DMS 273 (cell line): ENCODE data around the gene ITSN1.
"Not testable (repeated sequence)": the region's sequence is repeated elsewhere in the genome, so short reads cannot be mapped to it uniquely, and the experiment has no call there.

Experiments
- DNase-seq: peaks from one replicate; lab custom pipeline; 2025; ENCODE audit not compliant: unreplicated experiment; lab: John Stamatoyannopoulos, UW

The ITSN1 gene

DNA sequence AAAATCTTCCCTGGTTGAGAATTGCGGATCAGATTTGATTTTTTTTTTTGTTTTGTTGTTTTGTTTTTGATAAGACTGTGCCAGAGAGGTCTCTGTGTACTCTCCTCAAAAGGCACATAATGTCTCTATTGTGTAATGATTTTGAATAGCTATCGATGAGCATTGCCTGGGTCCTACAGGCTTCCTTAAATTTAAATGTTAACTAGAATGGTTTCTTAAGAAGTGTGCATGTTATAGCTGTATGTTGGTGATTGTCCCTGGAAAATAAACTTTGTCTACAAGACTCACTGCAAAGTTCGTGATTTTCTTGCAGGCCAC lies 121.2 kb downstream of the ITSN1 start:
- no peak for DNase-seq

DNA sequence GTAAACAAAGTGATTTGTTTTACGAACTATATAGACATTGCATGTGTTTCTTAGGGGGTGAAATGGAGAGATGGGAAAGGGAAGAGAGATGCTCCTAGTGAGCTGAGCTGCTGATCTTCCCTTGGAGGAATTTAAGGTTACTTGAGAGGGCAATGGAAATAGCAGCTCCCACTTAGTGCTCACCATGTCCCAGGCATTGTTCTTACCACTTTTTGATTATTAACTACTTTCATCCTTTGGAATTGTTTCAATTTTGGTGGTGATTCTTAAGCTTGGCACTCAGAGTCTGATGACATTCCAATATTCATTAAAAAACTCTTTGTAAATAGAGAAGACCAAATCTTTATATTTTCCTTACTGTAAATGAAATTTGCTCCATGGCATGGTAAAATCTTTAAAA lies 124.9 kb downstream of the ITSN1 start:
- no peak for DNase-seq

DNA sequence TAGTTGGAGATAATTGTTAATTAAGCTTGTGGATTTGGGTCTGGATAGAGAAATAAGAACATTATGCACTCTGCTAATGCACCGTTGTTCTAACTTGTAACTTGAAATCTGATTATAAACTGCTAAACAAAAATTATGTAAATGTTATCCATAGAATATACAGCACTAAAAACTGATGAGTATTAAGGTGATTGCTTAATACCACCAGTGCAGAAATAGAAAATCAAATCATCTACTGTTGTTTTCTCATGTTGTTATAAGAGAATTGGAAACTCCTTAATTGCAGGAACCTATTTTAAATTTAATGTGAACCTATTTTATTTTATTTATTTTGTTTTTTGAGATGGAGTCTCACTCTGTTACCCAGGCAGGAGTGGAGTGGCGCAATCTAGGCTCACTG lies 125.7 kb downstream of the ITSN1 start:
- DNase-seq: no peak

GRCh38 chr21:33769057-33769456 lies 126.8 kb downstream of the ITSN1 start:
- DNase-seq: no peak

DNA sequence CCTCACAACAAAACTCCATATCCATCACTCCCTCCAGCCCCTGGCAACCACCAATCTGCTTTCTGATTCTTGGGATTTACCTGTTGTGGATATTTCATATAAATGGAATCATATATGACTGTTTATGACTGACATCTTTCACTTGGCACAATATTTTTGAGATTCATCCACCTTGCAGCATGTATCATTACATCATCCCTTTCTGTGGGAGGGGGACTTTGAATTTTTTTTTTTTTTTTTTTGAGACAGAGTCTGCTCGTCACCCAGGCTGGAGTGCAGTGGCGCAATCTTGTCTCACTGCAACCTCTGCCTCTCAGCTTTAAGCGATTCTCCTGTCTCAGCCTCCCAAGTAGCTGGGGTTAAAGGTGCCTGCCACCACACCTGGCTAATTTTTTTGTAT lies 128.2 kb downstream of the ITSN1 start:
- no peak for DNase-seq

GRCh38 chr21:33771976-33772375 lies 129.7 kb downstream of the ITSN1 start:
- no peak for DNase-seq

DNA sequence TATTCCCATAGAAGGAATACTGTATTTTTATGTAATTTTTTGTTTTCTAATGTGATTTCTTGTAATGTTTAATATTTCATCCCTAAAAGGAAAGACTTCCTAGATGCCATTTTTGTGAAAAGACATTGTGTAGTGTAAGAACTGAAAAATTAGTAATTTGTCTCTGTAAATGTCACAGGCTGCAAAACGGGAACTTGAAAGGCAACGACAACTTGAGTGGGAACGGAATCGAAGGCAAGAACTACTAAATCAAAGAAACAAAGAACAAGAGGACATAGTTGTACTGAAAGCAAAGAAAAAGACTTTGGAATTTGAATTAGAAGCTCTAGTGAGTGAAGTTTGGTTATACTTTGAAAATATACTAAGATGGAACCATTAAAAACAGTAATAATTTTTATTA lies 132.2 kb downstream of the ITSN1 start:
- no peak for DNase-seq

DNA sequence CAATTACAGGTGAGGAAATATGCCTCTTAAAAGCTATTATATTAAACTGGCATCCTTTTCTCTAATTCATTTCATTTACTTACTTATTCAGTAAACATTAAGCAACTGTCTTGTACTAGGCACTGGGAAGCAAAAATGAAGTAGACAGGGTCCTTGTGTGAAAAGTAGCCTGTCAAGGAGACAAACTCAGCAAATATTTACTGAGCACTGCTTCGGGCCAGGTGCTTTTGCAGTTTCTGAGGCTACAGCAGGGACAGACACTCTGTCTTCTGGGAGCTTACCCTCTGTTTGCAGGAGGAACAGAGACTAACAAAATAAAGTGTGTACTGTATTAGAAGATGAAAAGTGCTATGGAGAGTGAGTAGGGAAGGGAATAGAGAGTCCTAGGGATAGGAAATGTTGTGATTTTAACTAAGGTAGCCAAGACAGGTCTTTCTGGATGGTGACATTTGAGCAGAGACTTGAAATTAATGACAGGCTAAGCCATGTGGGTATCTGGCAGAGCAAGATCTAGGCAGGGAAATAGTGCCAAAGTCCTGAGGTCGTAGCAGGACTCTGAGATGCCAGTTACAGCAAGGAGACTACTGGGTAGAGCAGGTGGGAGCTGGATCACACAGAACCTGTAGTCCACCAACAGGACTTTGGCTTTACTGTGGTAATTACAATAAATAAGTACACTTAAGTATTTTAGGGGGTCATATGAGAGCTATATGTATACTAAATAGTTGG lies 133.0 kb downstream of the ITSN1 start:
- DNase-seq: no peak

- no peak for DNase-seq
Observed at GRCh38 chr21:33780631-33781030, 138.3 kb downstream of the ITSN1 start.

DNA sequence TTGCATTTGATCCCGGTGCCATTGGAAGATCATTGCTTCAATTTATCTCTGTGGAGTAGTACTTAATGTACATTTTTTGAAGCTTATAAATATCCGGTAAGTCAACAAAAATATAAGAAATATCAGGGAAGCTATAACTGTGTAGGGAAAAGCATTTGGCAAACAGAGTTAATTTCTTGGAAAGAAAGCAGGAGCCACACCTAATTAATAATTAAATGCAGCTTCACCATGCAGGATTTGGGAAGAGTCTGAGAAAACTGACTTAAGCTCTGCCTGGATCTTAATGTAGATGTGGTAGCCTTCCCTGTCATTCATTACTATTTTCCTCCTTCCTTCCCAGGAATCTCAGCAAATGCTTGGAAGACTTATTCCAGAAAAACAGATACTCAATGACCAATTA lies 138.8 kb downstream of the ITSN1 start:
- no peak for DNase-seq

DNA sequence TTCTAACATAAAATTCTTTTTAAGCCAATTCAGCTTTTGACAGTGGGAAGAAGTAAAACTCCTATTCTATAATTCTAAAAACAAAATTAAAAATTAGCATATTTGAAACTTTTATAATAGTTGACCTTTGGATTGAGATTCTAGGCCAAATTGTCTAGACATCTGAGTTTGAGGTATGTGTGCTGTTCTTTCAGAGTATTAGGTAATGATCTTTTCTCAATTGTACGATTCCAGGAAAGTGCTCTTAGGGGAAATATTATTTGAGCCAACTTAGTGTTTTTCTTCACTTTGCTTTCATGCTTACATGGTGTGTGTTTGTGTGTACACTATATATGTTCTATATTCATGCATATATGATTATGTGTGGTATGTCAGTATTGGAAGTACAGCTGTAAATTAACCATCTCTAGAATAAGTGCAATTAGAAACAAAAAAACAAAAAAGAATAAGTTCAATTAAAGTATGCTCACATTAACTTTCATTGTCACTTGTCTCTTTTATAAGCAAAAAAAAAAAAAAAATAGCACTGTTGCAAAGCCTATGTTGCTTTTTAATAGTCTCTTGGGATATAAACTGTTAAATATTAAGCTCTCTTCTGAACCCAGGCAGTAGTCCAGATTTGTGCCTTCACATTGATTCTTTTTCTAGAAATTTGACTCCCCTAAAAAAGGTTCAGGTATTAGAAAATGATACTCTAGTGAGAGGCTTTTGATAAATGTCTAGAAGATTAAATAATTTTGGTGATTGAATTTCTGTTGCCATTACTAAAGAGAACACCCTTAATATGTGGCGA lies 141.1 kb downstream of the ITSN1 start:
- DNase-seq: no peak

DNA sequence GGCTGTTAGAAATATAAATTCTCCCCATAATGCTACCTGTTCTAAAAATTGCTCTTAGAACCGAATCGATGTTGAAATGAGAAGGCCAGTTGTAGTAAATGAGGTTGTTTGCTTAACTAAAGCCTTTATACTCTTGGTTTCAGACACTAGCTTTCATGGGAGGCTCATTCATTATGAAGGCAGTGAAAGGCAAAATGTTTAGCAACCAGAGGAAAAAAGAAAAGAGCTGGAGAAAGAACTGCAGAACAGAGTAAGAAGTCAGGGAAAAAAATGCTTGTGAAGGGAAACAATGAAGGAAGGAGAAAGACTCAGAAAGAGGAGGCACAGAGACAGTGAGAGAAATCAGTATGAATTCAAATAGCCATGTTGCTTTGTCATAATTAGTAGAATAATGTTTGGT lies 145.1 kb downstream of the ITSN1 start:
- no peak for DNase-seq

DNA sequence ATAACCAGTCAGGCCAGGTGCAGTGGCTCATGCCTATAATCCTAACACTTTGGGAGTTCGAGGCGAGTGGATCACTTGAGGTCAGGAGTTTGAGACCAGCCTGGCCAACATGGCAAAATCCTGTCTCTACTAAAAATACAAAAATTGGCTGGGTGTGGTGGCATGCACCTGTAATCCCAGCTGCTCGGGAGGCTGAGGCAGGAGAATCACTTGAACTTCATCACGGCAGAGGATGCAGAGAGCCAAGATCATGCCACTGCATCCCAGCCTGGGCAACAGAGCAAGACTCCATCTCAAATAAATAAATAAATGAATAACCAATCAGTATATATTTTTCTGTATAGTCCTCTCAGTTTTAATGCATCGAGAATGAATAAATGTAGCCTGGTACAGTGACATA lies 146.1 kb downstream of the ITSN1 start:
- not testable (repeated sequence) for DNase-seq

- peak; percentile 60 for DNase-seq
Observed at GRCh38 chr21:33789697-33790096, 147.4 kb downstream of the ITSN1 start.

DNA sequence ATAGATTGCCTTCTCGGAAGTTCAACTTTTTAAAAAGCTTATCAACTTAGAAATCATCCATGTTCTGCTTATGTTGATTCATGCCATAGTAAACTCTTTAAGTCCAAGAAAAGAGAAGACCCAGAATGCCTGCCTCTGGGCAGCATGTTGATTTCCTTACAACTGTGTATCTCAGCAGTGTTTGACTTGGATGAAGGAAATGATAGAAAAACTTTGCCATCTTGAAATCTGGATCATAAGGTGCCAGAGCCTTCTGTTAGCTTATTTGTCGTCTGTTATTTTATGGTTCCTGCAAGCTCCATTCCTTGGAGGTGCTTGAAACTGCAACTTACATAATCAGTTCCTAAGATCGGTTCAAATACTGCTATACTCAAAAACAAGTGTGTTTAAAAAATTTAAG lies 148.8 kb downstream of the ITSN1 start:
- DNase-seq: no peak

GRCh38 chr21:33794596-33794995 lies 152.3 kb downstream of the ITSN1 start:
- no peak for DNase-seq

GRCh38 chr21:33797565-33797964 lies 155.3 kb downstream of the ITSN1 start:
- no peak for DNase-seq

DNA sequence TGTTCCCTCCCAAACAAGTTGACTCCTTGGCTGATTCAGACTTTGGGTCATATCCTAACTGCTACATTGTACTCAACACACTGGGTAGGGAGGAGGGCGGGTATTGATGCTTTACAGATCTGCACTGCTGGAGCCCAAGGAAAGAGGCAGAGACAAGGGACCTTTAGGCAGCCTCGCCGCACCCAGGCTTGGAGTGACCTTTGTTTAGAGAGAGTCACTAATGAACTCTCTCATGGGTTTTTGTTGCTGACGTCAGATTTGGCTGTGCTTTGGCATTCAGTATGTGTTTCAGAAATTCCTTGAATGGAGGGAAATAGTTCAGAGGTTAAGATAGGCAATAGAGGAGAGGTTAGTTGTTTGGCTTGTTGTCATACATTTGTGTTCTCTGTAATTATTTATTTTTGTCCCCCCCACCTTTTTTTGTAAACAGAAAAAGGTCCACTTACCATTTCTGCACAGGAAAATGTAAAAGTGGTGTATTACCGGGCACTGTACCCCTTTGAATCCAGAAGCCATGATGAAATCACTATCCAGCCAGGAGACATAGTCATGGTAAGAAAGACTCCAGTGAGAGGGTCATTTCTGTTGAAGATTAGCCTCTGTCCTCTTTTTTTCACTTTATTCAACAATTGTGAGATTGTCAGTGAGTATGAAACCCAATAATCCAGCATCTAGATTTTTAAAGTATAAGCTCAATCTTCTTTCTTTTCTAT lies 157.2 kb downstream of the ITSN1 start:
- no peak for DNase-seq

DNA sequence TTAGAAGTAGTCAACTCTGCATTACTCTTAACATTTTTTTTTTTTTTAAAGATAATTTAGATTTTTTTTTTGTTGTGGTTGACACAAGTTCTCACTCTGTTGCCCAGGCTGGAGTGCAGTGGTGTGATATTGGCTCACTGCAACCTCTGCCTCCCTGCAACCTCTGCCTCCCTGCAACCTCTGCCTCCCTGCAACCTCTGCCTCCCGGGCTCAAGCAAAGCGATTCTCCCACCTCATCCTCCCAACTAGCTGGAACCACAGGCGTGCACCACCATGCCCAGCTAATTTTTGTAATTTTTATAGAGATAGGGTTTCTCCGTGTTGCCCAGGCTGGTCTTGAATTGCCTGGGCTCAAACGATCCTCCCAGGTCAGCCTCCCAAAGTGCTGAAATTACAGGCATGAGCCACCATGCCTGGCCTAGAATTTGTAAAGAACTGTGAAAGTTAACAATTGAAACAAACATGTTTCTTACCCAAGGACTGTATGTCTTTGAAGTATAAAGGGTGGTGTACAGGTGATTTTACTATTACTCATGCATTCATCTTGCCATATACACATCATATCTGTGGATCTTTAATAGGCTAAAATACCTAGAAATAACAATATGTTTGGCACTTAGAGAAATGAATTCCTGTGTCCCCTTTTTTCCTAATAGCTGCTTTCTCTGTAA lies 158.6 kb downstream of the ITSN1 start:
- DNase-seq: no peak

GRCh38 chr21:33801424-33802405 lies 159.4 kb downstream of the ITSN1 start:
- DNase-seq: peak; percentile 91
